WERI-Rb-1 (cell line): ENCODE results near the gene TNRC6B.

Source experiments
- DNase-seq: peaks from one replicate; pipeline ENCODE4 v3.0.0-alpha.2; 2020
- H3K27ac ChIP-seq: fragments of 250-450 bp; sonication (Bioruptor Pico); 2 replicates; pipeline ENCODE4 v1.5.1; 2020; ENCODE audit warnings: mild to moderate bottlenecking, moderate library complexity
- H3K27me3 ChIP-seq: fragments of 250-450 bp; sonication (Bioruptor Pico); 2 replicates; pipeline ENCODE4 v1.5.1; 2021; ENCODE audit warnings: mild to moderate bottlenecking, low read depth, moderate library complexity; ENCODE audit not compliant: insufficient read depth, severe bottlenecking
- H3K36me3 ChIP-seq: fragments of 250-450 bp; sonication (Bioruptor Pico); 2 replicates; pipeline ENCODE4 v1.5.1; 2020; ENCODE audit warnings: mild to moderate bottlenecking, moderate library complexity
- H3K4me3 ChIP-seq: 2 replicates; pipeline ENCODE4 v1.5.1; 2011; ENCODE audit warnings: low read depth, mild to moderate bottlenecking, control low read depth, low read length
- H3K9me3 ChIP-seq: fragments of 250-450 bp; sonication (Bioruptor Pico); 2 replicates; pipeline ENCODE4 v1.5.1; 2021; ENCODE audit warnings: mild to moderate bottlenecking, moderate library complexity; ENCODE audit not compliant: severe bottlenecking
- CTCF ChIP-seq: IDR thresholded peaks from 2 replicates; pipeline ENCODE4 v1.5.1; 2011; ENCODE audit warnings: low read depth, mild to moderate bottlenecking, control low read depth, inconsistent platforms, low read length

TNRC6B gene

GRCh38 chr22:40241200-40241763, 63.6 kb downstream of the TNRC6B start:
- no peak for DNase-seq
- Histone ChIP-seq H3K36me3 (peaks cover 2% of the 10 kb centered on the region; the same call in 1 of the 2 replicates), H3K4me3 (no peak overlapping the region), H3K27me3 (no peaks in the 10 kb centered on the region), H3K9me3 (no peaks in the 10 kb centered on the region), H3K27ac (no peak overlapping the region)
- TF ChIP-seq CTCF: no peak

GRCh38 chr22:40243891-40244290, 66.2 kb downstream of the TNRC6B start:
- no peak for TF ChIP-seq CTCF

GRCh38 chr22:40244586-40244985, 66.9 kb downstream of the TNRC6B start:
- Histone ChIP-seq H3K9me3 (no peaks in the 10 kb centered on the region), H3K36me3 (peaks cover 8% of the 10 kb centered on the region)

More at GRCh38 chr22:40243891-40244290, 66.2 kb downstream of the TNRC6B start:
- Histone ChIP-seq H3K9me3 (no peaks in the 10 kb centered on the region), H3K27ac (no peak overlapping the region), H3K4me3 (no peak overlapping the region), H3K36me3 (peaks cover 8% of the 10 kb centered on the region), H3K27me3 (no peaks in the 10 kb centered on the region)
- no peak for DNase-seq

GRCh38 chr22:40247976-40248375, 70.3 kb downstream of the TNRC6B start:
- no peaks in the 10 kb centered on the region for H3K27me3 ChIP-seq
- H3K9me3 ChIP-seq: no peaks in the 10 kb centered on the region
- H3K27ac ChIP-seq: no peak overlapping the region
- H3K4me3 ChIP-seq: no peak overlapping the region
- TF ChIP-seq CTCF: no peak
- DNase-seq: no peak
- peaks cover 8% of the 10 kb centered on the region for H3K36me3 ChIP-seq

More at GRCh38 chr22:40244586-40244985, 66.9 kb downstream of the TNRC6B start:
- no peak overlapping the region for H3K27ac ChIP-seq
- no peaks in the 10 kb centered on the region for H3K27me3 ChIP-seq
- DNase-seq: no peak
- TF ChIP-seq CTCF: no peak
- no peak overlapping the region for H3K4me3 ChIP-seq

GRCh38 chr22:40249286-40249685, 71.6 kb downstream of the TNRC6B start:
- H3K27ac ChIP-seq: no peak overlapping the region
- TF ChIP-seq CTCF: no peak
- peaks cover 8% of the 10 kb centered on the region for H3K36me3 ChIP-seq
- H3K27me3 ChIP-seq: no peaks in the 10 kb centered on the region
- DNase-seq: no peak
- H3K4me3 ChIP-seq: no peak overlapping the region
- H3K9me3 ChIP-seq: no peaks in the 10 kb centered on the region

- Histone ChIP-seq H3K9me3 (no peaks in the 10 kb centered on the region), H3K4me3 (no peak overlapping the region), H3K27ac (no peak overlapping the region), H3K36me3 (peaks cover 8% of the 10 kb centered on the region), H3K27me3 (no peaks in the 10 kb centered on the region)
- TF ChIP-seq CTCF: no peak
- DNase-seq: no peak
Measured at GRCh38 chr22:40250608-40251007, 72.9 kb downstream of the TNRC6B start.
